HTERT RPE-1 (cell line): Measurements from ENCODE around the gene ATP6V0C.

Experiments
- in situ Hi-C: fragments of 300-500 bp; cut with MboI; formaldehyde crosslinking; loops from 4 replicates; pipeline ENCODE4 v1.14.3; 2020; ENCODE audit warnings: low sequenced_read_pairs

Gene ATP6V0C

GRCh38 chr16:2508722-2509400 is 4.9 kb upstream of the ATP6V0C start:
- in situ Hi-C loops: no loop called here

DNA sequence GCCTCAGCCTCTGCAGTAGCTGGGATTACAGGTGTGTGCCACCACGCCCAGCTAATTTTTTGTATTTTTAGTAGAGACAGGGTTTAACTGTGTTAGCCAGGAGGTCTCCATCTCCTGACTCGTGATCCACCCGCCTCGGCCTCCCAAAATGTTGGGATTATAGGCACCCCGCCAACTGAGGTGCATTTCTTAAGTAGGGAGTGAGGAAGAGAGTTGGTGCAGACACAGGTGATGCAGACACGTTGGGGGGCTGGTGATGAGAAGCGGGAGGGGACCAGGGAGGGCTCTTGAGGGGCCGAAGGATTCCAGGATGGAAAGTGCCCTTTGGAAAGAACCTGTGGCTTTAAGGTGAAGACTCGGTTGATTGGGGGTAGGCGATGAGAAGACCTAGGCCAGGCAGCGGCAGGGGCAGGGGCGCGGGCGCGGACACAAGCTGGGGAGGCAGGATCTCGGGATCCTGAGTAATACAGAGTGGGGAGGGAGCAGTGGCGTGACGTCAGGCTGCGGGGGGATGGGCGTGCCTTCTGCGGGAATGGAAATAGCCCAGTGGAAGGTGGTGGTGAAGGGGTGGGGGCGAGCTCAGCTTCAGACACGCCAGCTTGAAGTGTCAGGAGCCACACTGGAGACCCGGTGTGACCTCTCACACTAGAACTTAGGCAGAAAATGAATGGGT is 2.5 kb upstream of the ATP6V0C start:
- in situ Hi-C loops: no loop called here

GRCh38 chr16:2511996-2512734 is 1.6 kb upstream of the ATP6V0C start:
- in situ Hi-C loops: no loop called here

- in situ Hi-C loops: no loop called here
Observed at GRCh38 chr16:2512735-2513404, 882 bp upstream of the ATP6V0C start.

- in situ Hi-C loops: no loop called here
Observed at GRCh38 chr16:2514333-2515179, 804 bp downstream of the ATP6V0C start.

DNA sequence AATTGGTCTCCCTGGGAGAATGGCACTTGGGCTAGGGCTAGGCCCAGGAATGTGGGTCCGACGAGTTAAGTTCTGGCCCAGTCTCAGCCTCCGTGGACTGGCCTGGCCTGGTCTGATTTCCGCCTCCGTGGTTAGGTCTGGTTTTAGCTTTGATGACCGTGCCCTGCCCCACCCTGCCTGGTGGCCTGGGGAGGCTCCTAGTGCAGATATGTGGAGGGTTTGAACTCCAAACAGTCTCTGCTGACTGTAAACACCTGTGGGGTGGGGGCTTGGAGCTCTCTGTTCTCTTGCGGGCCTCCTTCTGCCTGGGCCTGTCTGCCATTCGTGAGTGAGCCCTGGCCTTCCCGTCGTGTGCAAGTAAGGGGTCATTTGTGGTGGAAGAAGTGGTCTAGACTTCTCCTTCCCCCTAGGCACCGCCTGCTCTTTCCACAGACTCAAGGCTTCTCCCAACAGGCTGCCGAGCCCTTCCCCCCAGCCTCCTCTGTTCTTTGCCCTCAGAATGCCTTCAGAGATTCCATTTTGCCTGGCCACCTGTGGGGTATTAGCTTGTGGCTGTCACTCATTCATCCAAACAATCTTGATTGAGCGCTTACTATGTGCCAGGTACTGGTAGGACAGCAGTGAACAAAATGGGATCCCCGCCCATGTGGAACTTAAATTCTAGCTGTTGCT is 1.6 kb downstream of the ATP6V0C start:
- in situ Hi-C loops: no loop called here

DNA sequence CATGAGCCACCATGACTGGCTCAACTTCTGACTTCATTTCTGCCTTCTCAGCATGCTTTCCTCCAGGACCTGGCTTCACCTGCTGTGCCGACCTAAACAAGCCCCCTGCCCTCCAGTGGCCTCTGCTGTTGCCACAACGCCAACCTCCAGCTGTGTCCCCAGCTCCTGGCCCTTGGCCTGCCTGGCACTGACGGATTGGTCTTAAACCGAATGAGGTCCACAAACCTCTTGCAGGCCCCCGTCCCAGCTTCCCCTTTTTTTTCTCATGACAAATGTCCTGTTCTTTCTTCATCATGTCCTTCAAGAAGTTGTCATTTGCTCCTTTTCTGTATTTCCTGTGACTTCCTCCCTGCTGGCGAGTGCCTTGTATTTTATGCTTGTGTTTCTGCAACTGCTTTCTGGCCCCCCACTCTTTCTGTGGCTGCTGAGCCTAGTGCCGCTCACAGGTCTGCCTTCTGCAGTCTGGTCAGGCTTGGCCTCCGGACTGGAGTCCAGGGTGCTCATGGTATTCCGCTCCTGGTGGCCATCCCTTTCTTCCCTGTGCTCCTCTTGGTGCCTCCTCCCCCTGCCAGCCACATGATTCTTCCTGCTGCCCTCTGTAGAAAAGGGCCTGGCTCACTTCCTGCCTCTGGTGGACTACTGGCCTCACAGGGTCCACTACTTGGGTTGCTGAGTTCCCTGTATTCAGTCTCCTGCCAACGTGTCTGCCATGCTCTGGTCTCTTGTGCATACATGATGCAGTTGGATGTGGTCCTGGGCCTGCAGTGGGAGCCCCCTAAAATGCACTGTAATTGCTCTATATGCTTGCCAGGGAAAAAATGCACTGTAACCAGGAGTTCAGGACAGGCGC is 2.9 kb downstream of the ATP6V0C start:
- in situ Hi-C loops: no loop called here

DNA sequence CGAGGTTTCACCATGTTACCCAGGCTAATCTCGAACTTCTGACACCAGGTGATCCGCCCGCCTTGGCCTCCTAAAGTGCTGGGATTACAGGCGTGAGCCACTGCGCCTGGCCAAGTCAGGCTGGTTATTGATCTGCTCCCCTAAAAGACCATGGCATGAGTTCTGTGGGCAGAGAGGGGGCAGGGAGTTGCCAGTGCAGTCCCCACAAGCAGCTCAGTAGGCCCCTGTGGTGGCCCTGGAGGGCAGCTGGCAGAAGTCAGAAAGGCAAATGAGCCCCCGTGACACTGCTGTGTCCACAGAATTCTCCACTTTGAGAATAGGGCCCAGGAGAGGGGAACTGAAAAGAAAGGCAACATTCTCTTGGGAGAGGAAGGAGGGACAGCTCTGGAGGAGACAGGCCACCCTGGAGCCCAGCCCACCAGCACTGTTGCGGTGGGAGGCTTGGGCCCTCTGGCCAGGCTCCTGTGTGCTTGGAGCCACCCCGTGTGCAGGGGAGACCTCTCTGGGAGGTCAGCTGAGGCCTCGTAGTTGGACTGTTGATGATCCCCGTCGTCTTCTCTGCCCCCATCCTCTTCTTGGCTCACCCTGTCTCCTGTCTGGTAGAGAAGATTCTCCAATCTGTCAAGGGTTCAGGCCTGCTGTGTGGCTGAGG is 4.3 kb downstream of the ATP6V0C start:
- in situ Hi-C loops: no loop called here

DNA sequence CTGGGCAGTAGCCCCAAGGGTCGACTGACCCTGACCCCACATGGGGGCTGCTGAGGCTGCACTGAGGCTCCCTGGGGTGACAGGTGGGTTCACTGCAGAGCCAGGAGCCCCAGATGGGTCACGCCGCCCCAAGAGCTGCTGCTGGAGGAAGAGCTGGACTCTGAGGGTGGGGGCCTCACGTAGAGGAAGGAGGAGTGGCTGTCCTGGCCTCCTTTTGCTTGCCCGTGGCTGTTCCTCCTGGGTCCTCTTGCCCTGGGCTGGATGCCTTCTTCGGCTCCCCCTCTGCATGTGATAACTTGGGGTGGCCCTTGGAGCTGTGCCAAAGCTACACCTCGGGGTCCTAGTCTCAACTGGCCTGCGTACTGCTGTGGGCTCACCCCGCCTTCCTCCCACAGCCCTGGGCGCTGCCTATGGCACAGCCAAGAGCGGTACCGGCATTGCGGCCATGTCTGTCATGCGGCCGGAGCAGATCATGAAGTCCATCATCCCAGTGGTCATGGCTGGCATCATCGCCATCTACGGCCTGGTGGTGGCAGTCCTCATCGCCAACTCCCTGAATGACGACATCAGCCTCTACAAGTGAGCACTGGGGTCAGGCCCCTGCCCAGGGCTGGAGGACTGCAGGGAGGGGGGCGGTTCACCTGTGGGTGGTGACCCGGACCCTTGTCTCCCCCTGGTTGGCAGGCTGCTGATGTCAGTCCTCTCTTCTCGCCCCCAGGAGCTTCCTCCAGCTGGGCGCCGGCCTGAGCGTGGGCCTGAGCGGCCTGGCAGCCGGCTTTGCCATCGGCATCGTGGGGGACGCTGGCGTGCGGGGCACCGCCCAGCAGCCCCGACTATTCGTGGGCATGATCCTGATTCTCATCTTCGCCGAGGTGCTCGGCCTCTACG is 5.3 kb downstream of the ATP6V0C start:
- in situ Hi-C loops: no loop called here

DNA sequence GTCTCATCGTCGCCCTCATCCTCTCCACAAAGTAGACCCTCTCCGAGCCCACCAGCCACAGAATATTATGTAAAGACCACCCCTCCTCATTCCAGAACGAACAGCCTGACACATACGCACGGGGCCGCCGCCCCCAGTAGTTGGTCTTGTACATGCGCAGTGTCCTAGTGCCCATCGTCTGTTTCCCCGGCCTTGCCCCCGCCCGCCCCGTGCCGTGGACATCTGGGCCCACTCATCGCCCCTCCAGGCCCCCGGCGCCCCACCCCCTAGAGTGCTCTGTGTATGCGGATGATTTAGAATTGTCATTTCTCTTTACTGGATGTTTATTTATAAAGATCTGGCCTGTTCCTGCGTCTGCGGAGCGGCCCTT is 5.9 kb downstream of the ATP6V0C start:
- in situ Hi-C loops: no loop called here

DNA sequence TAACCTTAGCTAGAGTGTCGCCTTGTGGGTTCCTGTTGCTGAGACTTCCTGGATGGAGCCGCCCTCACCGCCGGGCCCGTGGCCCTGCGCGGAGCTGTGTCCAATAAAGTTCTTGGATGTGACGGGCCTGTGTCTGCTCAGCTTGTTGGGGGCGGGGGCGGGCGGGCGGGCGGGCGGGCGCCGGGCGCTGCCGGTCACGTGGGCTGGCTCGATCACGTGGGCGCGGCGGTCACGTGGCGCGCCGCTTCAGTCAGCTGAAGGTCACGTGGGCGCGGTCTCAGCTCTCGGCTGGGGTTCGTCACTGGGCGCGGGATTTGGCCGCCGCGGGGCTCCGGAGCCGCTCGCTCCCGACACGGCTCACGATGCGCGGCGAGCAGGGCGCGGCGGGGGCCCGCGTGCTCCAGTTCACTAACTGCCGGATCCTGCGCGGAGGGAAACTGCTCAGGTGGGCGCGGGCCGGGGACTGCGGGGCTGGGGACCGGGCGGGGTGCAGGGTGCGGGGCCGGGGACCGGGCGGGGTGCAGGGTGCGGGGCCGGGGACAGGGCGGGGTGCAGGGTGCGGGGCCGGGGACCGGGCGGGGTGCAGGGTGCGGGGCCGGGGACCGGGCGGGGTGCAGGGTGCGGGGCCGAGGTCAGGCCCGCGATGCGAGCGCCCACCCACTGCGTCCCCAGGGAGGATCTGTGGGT is 6.5 kb downstream of the ATP6V0C start, which contains the start of gene AMDHD2:
Gene AMDHD2 (plus strand): TSS at position 275 of the 687 bp plus-strand sequence. CDS start 88 bp downstream, at position 363.
- in situ Hi-C loops: no loop called here

DNA sequence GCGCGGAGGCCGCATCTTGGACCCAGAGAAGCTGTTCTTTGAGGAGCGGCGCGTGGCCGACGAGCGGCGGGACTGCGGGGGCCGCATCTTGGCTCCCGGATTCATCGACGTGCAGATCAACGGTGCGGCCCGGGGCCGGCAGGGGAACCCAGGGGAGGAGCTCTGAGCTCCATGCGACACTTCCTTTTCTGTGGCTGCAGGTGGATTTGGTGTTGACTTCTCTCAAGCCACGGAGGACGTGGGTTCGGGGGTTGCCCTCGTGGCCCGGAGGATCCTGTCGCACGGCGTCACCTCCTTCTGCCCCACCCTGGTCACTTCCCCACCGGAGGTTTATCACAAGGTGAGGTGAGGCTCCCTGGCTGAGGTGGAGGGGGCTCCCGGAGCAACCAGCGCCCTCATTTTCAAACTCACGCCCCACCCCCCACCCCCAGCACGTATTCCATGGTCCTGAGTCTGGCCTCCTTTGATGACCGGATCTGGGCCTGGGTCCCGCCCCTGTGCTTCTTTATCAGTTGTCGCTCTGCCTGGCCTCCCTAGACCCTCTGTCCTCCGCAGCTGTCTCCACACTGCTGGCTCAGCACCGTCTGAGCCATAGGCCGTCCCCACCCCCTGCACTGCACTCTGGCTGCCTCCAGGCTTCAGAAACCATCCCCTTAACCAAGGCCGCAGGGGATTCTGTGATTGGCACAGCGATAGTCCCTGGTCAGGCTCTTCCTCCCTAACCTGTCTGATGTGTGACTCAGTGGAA is 7.2 kb downstream of the ATP6V0C start:
- in situ Hi-C loops: no loop called here

- in situ Hi-C loops: no loop called here
Observed at GRCh38 chr16:2523801-2524231, 10.1 kb downstream of the ATP6V0C start.

DNA sequence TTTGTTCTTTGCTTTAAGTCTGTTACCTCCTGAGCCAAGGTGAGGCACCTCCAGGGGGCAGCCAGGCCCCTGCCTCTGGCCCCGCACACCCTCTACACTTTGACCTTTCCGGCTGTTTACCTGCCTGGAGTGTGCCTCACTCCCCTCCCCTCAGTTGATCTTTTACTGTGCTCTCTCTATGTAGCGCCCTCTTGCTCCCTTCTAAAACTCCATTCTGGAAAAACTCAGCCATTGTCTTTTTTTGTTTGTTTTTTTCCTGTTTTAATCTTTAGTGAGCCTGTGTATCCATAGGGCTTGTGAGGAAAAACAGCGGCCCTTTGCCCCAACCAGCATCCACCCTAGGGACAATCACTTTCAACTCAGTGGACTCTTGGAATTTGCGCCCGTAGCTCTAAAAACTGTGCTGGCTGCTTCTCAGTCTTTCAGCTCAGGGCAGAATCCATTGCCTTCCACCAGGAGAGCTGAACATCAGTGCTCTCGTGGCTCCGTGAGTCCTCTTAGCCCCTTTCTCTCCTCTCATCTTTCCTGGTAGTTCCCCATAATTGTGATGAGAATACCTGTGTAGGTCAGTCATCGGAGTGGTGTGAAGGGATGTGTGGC is 10.7 kb downstream of the ATP6V0C start:
- in situ Hi-C loops: no loop called here

GRCh38 chr16:2526135-2526534 is 12.4 kb downstream of the ATP6V0C start:
- in situ Hi-C loops: no loop called here
